NK-92 (cell line): ENCODE results near the gene MAP3K5.

Experiments
- DNase-seq: peaks from one replicate; lab custom pipeline; 2025; ENCODE audit not compliant: unreplicated experiment; lab: John Stamatoyannopoulos, UW

Gene MAP3K5

GRCh38 chr6:136654086-136654485 lies 138.2 kb downstream of the MAP3K5 start:
- DNase-seq, result no peak

GRCh38 chr6:136652656-136653055 lies 139.6 kb downstream of the MAP3K5 start:
- DNase-seq, result no peak

GRCh38 chr6:136651982-136652381 lies 140.3 kb downstream of the MAP3K5 start:
- DNase-seq, result no peak

- no peak for DNase-seq
Observed at GRCh38 chr6:136647363-136647852, 144.9 kb downstream of the MAP3K5 start.

GRCh38 chr6:136646377-136646776 lies 145.9 kb downstream of the MAP3K5 start:
- DNase-seq, result no peak

- no peak for DNase-seq
Observed at GRCh38 chr6:136644597-136644952, 147.7 kb downstream of the MAP3K5 start.

- no peak for DNase-seq
Observed at GRCh38 chr6:136643850-136644596, 148.3 kb downstream of the MAP3K5 start.

GRCh38 chr6:136641873-136642465 lies 150.3 kb downstream of the MAP3K5 start:
- DNase-seq, result no peak

GRCh38 chr6:136641166-136641565 lies 151.1 kb downstream of the MAP3K5 start:
- no peak for DNase-seq

- DNase-seq, result no peak
Observed at GRCh38 chr6:136640132-136640915, 152.0 kb downstream of the MAP3K5 start.

GRCh38 chr6:136639702-136640101 lies 152.6 kb downstream of the MAP3K5 start:
- DNase-seq, result no peak

GRCh38 chr6:136635615-136636014 lies 156.7 kb downstream of the MAP3K5 start:
- DNase-seq, result no peak

- no peak for DNase-seq
Observed at GRCh38 chr6:136633355-136633754, 158.9 kb downstream of the MAP3K5 start.

- no peak for DNase-seq
Observed at GRCh38 chr6:136628996-136629395, 163.3 kb downstream of the MAP3K5 start.

- no peak for DNase-seq
Observed at GRCh38 chr6:136627191-136627590, 165.1 kb downstream of the MAP3K5 start.

- no peak for DNase-seq
Observed at GRCh38 chr6:136625293-136625692, 167.0 kb downstream of the MAP3K5 start.

- DNase-seq, result no peak
Observed at GRCh38 chr6:136624347-136624746, 167.9 kb downstream of the MAP3K5 start.

- DNase-seq, result no peak
Observed at GRCh38 chr6:136618086-136618485, 174.2 kb downstream of the MAP3K5 start.

GRCh38 chr6:136616527-136616926 lies 175.8 kb downstream of the MAP3K5 start:
- DNase-seq, result no peak

GRCh38 chr6:136614994-136615393 lies 177.3 kb downstream of the MAP3K5 start:
- DNase-seq, result no peak

- DNase-seq, result no peak
Observed at GRCh38 chr6:136614350-136614749, 177.9 kb downstream of the MAP3K5 start.

- no peak for DNase-seq
Observed at GRCh38 chr6:136613477-136613876, 178.8 kb downstream of the MAP3K5 start.
